Transverse colon (tissue), 4 donors: ENCODE data around the gene PCNT.

Source experiments
- POLR2A ChIP-seq: fragments of 450-650 bp; IDR thresholded peaks from one replicate; pipeline ENCODE4 v1.6.1; 2016; ENCODE audit warnings: antibody characterized with exemption, mild to moderate bottlenecking, moderate library complexity
- POLR2AphosphoS5 ChIP-seq, 3 donors: sonication (generic); formaldehyde crosslinking; IDR thresholded peaks; one replicate each; pipeline ENCODE4 v1.6.1; 2016; ENCODE audit warnings: antibody characterized with exemption in 3 of 3
- TF ChIP-seq, protein P1 (sequence below), 5 experiments: fragments of 200-600 bp in 3 of 5; fragments of 450-650 bp in 2 of 5; sonication (generic) in 3 of 5; IDR thresholded peaks; 1 replicate in 2 of 5; 2 replicates in 3 of 5; pipeline ENCODE4 v1.5.1; 2016 to 2017; ENCODE audit warnings: antibody characterized with exemption in 5 of 5, inconsistent platforms in 3 of 5, mild to moderate bottlenecking in 2 of 5, moderate library complexity in 1 of 5

DNA sequence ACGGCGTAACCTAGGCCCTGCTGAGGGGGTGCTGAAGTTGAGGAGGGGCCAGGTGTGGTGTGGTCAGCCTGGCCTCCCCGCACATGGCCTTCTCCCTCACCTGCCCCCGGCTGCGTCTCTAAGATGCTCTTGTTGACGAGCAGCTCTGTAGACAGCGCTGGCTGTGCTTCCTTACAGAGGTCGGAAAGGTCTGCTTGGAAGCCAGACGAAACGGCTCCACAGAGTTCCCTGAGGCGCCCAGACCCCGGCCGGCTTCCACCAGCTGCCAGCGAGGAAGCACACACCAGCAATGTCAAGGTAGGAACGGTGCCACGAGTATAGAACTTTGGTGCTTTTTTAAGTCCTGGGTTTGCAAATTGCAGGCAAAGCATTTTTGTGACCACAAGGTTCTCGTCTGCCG is 116.0 kb downstream of the PCNT start:
- TF ChIP-seq, protein P1, sequence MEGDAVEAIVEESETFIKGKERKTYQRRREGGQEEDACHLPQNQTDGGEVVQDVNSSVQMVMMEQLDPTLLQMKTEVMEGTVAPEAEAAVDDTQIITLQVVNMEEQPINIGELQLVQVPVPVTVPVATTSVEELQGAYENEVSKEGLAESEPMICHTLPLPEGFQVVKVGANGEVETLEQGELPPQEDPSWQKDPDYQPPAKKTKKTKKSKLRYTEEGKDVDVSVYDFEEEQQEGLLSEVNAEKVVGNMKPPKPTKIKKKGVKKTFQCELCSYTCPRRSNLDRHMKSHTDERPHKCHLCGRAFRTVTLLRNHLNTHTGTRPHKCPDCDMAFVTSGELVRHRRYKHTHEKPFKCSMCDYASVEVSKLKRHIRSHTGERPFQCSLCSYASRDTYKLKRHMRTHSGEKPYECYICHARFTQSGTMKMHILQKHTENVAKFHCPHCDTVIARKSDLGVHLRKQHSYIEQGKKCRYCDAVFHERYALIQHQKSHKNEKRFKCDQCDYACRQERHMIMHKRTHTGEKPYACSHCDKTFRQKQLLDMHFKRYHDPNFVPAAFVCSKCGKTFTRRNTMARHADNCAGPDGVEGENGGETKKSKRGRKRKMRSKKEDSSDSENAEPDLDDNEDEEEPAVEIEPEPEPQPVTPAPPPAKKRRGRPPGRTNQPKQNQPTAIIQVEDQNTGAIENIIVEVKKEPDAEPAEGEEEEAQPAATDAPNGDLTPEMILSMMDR (IDR thresholded peaks at IDR 0.05) = no peak
- TF ChIP-seq POLR2AphosphoS5 (IDR thresholded peaks at IDR 0.05) (no peak), POLR2A (no peak)
